Measurements from ENCODE around the gene GNB3.
"Not testable (repeated sequence)": the region's sequence is repeated elsewhere in the genome, so short reads cannot be mapped to it uniquely, and the experiment has no call there.

Gene GNB3

GRCh38 chr12:6886206-6886999 lies 45.7 kb downstream of the GNB3 start:
- not testable (repeated sequence) for DNase-seq

GRCh38 chr12:6887460-6887859 lies 46.7 kb downstream of the GNB3 start:
- DNase-seq, result no peak

- no peak for DNase-seq
These were observed 47.6 kb downstream of the GNB3 start for GRCh38 chr12:6888360-6888759.

- DNase-seq, result not testable (repeated sequence)
These were observed 48.1 kb downstream of the GNB3 start for GRCh38 chr12:6888794-6889193.

GRCh38 chr12:6889775-6890573 lies 49.2 kb downstream of the GNB3 start:
- DNase-seq, result not testable (repeated sequence)

- peak; percentile 99 for DNase-seq
These were observed 50.3 kb downstream of the GNB3 start for GRCh38 chr12:6890789-6891645.

GRCh38 chr12:6891646-6892001 lies 50.9 kb downstream of the GNB3 start:
- DNase-seq, result no peak

GRCh38 chr12:6892683-6893082 lies 52.0 kb downstream of the GNB3 start:
- DNase-seq, result not testable (repeated sequence)

- no peak for DNase-seq
These were observed 53.6 kb downstream of the GNB3 start for GRCh38 chr12:6894321-6894720.

Measured in islet precursor cell (in vitro differentiated cells).